Lower leg skin (tissue), 4 donors: Measurements from ENCODE around the gene KLF6. TPM values are rescaled to one million over a fixed set of nuclear protein-coding genes. Genes with fewer than 3 reads are reported as not detected.

Experiments
- DNase-seq, 2 donors: peaks; one replicate each; pipeline ENCODE4 v3.0.0-alpha.2; 2019; ENCODE audit warnings: low spot score in 2 of 2
- H3K4me3 ChIP-seq: fragments of 200-600 bp; sonication (generic); 2 replicates; pipeline ENCODE4 v1.5.1; 2017; ENCODE audit warnings: mild to moderate bottlenecking, low read depth; ENCODE audit not compliant: poor library complexity, severe bottlenecking
- CTCF ChIP-seq, 3 donors: fragments of 450-650 bp; IDR thresholded peaks; one replicate each; pipeline ENCODE4 v1.5.1; 2016; ENCODE audit warnings: antibody characterized with exemption in 3 of 3, mild to moderate bottlenecking in 3 of 3, moderate library complexity in 2 of 3
- POLR2A ChIP-seq, 2 donors: fragments of 450-650 bp; IDR thresholded peaks; one replicate each; pipeline ENCODE4 v1.6.1; 2016 to 2017; ENCODE audit warnings: antibody characterized with exemption in 2 of 2, mild to moderate bottlenecking in 1 of 2, moderate library complexity in 1 of 2
- WGBS, 2 donors: methylation state at CpG; one replicate each; pipeline ENCODE4 v1.1.5; 2018; 5-methylcytosine and 5-hydroxymethylcytosine counted together
- intact Hi-C: fragments of 100-400 bp; cut with DNase I; formaldehyde crosslinking; loops from one replicate; pipeline ENCODE4 v1.15.0; 2023; ENCODE audit warnings: low total_unique reads
- total RNA-seq, 4 donors: library from RNA; depleted of rRNA; stranded (reverse); fragments of >200 nt; gene quantifications; one replicate each; pipeline ENCODE4 v1.1.0, GENCODE V29; 2016

KLF6 gene
- total RNA-seq, 4 donors from 2014 or later: 127 to 533 (median 179) TPM

DNA sequence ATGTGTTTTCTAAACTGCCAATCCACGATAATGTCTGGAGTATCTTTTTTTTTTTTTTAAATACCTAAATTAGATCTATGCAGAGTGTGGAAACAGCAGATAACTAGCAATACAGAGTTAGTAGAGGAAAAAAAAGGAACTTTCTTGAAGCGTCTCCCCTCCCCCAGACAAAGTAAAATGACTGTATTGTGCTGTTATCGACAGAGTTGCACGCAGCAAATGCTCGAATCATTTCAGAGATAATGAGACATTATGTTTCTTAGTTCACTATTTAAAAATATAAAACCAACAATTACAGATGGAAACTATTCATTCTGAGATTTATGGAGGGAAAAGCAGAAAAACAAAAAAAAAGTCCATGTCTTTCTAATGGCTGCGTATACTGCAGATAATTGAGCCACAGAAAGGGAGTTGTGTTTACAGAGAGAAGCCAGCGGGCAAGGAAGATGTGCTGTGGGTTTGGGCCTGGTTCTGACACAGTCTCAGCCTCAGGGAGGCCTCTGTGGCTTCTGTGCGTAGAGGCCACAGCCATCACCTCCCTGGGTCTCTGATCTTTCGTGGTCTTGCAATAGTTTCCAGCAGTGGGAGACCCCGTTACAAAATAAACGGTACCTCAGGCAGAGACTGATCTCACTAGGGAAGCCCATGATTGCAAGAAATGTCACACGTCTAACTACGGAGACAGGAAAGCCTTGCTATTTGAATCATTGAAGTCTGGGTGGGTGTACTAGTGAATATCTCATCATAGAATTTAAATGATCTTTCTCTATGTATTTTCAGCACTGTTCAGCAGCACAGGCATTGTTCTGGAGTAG is 19.1 kb upstream of the KLF6 start:
- TF ChIP-seq CTCF (IDR thresholded peaks at IDR 0.05) (no peak), POLR2A (IDR thresholded peaks at IDR 0.05) (no peak)
- intact Hi-C loops: no loop called here
- 54 to 60% methylated on average over 13 of the region's 13 CpGs for WGBS, 2 donors
- H3K4me3 ChIP-seq: no peak overlapping the region
- no peak for DNase-seq

GRCh38 chr10:3803295-3803926 is 18.4 kb upstream of the KLF6 start:
- TF ChIP-seq CTCF (IDR thresholded peaks at IDR 0.05) (no peak), POLR2A (IDR thresholded peaks at IDR 0.05) (no peak)
- intact Hi-C loops: no loop called here
- no peak for DNase-seq
- H3K4me3 ChIP-seq: no peak overlapping the region
- WGBS, 2 donors: 57 to 60% methylated on average over 11 of the region's 11 CpGs

DNA sequence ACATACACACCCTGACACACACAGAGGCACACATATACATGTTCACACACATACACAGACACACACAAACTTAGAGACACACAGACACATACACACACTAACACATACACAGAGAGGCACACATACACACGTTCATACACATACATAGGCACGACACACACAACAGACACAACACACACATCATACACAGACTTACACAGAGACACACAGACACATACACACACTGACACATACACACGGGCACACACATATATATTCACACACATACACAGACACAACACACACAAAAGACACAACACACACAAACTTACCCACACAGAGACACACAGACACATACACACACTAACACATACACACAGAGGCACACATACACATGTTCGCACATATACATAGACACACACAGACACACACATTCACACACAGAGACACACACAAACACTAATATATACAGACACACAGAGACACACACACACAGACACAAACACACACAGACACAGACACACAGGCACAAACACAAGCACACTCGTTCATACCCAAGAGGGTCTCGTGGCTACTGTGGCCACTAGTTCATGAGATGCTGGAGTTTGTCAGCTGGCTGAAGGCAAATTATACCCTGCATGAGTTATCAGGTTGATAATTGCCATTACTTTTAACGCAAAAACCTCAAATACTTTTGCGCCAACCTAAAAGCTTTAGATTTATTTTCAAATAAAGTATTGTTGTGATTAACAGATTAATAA is 17.7 kb upstream of the KLF6 start:
- intact Hi-C loops: no loop called here
- 89 to 94% methylated on average over 8 of the region's 8 CpGs for WGBS, 2 donors
- no peak for DNase-seq
- TF ChIP-seq CTCF (IDR thresholded peaks at IDR 0.05) (no peak), POLR2A (IDR thresholded peaks at IDR 0.05) (no peak)
- no peak overlapping the region for H3K4me3 ChIP-seq

DNA sequence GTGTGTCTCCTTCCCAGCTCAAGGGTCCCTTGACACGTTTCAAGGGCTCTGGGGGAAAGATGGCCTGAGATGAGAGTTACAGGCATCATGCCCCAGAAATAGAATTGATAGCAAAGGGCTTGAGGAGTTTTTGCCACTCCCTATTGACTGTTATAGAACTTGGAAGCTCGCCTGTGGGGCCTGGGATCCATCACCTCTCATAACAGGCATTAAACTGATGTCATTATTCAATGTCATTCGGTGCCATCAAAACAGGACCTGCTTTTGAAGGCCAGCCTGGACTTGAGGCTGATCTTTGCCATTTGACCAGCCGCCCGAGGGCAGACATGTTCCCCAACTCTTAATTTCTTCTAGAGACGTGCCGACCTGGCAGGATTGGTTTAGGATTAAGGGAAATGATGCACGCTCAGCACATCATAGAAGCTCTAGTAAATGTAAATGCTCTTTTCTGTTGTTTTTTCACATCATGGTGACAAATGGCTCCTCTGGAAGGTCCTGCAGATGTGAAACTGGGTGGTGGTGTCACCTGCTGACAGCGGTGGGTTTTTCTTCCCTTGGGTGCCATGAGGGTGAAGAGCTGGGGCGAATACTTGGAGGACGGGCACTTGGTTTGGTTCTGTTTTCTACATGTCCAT is 16.7 kb upstream of the KLF6 start:
- intact Hi-C loops: no loop called here
- TF ChIP-seq CTCF (IDR thresholded peaks at IDR 0.05): no peak
- no peak for TF ChIP-seq POLR2A (IDR thresholded peaks at IDR 0.05)
- no peak for DNase-seq
- 95 to 97% methylated on average over 11 of the region's 11 CpGs for WGBS, 2 donors
- H3K4me3 ChIP-seq: no peak overlapping the region

- TF ChIP-seq POLR2A (IDR thresholded peaks at IDR 0.05) (no peak), CTCF (IDR thresholded peaks at IDR 0.05) (no peak)
- no peak for DNase-seq
- 89 to 93% methylated on average over 5 of the region's 5 CpGs for WGBS, 2 donors
- intact Hi-C loops: no loop called here
- H3K4me3 ChIP-seq: no peak overlapping the region
These were observed 15.6 kb upstream of the KLF6 start for GRCh38 chr10:3800586-3800985.
